ENCODE data around the gene ZC3H6.

- no peak for TF ChIP-seq CTCF (IDR thresholded peaks at IDR 0.05)
- TF ChIP-seq POLR2A (IDR thresholded peaks at IDR 0.05), result no peak
Observed at GRCh38 chr2:112244854-112245253, 30.5 kb upstream of the ZC3H6 start.
